ENCODE measurements around the gene MT1H.

GRCh38 chr16:56645311-56645710 lies 24.3 kb upstream of the MT1H start:
- TF ChIP-seq CTCF (IDR thresholded peaks at IDR 0.05 in 2 of 3, conservative IDR thresholded peaks at IDR 0.05 in 1 of 3; ENCODE audit: insufficient read depth in 2 of 3, low read depth in 1 of 3, low read length in 3 of 3): no peak
- no peak for TF ChIP-seq PKNOX1 (IDR thresholded peaks at IDR 0.05)
- no peak for TF ChIP-seq ELF4 (CRISPR knock-in tag; IDR thresholded peaks at IDR 0.05)
- no peak for TF ChIP-seq HDAC2 (IDR thresholded peaks at IDR 0.05)
- no peak for TF ChIP-seq ZNF263 (CRISPR knock-in tag; IDR thresholded peaks at IDR 0.05; ENCODE audit: borderline replicate concordance)
- TF ChIP-seq SREBF2 (CRISPR knock-in tag; IDR thresholded peaks at IDR 0.05): no peak
- no peak for TF ChIP-seq MECOM (CRISPR knock-in tag; IDR thresholded peaks at IDR 0.05)
- no peak for TF ChIP-seq POLR2A (conservative IDR thresholded peaks at IDR 0.05)

All from K562 (cell line).